Heart left ventricle (tissue), 13 donors: ENCODE data around the gene RBM33.

Source experiments
- POLR2A ChIP-seq, 2 donors: fragments of 450-650 bp; IDR thresholded peaks; one replicate each; pipeline ENCODE4 v1.6.1; 2017; ENCODE audit warnings: antibody characterized with exemption in 2 of 2, mild to moderate bottlenecking in 2 of 2, moderate library complexity in 2 of 2
- TF ChIP-seq, protein P1 (sequence below), 12 donors: fragments of 200-600 bp; sonication (generic) in 4 of 12; IDR thresholded peaks; one replicate each; pipeline versions ENCODE4 v1.5.0 to v1.8.0; 2018 to 2022; ENCODE audit warnings: antibody characterized with exemption in 12 of 12, mild to moderate bottlenecking in 5 of 12
- donor health status: ischemic (EF 13 %, LVEDD 7.1; RV severe dilation, severe dysfunction).
- donor health status: DM: no; HTN: yes; CAD: no.
- donor health status: DM: no; HTN: no; CAD: no.
- donor health status: ischemic (EF 25% LVEDD 6.9; RV normal size, moderate dysfunction).
- donor health status: ischemic (EF 25% LVEDD 5.7; RV mildly dilated, moderate dysfunction).
- donor health status: ischemic (EF 35%, LVEDD 5.7; RV mildly dilated, moderate dysfunction).
- donor health status: nonischemic (EF 11% LVEDD 7.7; RV severe dilation, severe dysfunction).
- donor health status: DM: yes; HTN: yes; CAD: no.
- donor health status: PGD.
- donor health status: ischemic (EF 29% LVEDD 5.4; RV normal size, mild dysfunction).
- donor health status: nonischemic (EF 23%, LVEDD 6.1; RV moderate dilation, normal function).

DNA sequence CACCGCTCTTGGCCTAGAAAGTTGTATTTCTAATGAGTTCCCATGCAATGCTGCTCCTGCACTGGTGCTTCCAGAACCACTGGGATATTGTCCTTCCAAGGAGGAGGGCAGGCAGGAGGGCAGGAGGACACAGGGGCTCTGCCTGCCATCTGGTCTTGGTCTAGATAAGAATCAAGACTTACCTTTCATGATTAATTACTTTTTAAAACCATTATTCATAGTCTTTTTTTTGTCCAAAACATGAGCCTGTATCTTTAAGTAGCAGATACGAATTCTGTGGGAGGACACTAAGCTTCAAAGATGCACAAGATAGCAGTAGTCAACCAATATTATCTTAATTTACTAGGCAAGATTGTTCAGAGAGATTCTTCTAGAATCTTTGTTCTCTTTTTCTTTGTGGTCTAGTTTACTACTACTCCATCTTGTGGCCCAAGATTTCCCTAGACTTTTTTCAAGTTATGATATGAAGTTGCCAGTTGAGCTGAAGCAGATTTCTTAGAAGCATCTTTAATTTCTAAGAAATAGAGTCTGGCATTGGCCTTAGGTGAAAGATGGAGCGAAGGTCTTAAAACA lies 57.6 kb downstream of the RBM33 start:
- TF ChIP-seq, protein P1, sequence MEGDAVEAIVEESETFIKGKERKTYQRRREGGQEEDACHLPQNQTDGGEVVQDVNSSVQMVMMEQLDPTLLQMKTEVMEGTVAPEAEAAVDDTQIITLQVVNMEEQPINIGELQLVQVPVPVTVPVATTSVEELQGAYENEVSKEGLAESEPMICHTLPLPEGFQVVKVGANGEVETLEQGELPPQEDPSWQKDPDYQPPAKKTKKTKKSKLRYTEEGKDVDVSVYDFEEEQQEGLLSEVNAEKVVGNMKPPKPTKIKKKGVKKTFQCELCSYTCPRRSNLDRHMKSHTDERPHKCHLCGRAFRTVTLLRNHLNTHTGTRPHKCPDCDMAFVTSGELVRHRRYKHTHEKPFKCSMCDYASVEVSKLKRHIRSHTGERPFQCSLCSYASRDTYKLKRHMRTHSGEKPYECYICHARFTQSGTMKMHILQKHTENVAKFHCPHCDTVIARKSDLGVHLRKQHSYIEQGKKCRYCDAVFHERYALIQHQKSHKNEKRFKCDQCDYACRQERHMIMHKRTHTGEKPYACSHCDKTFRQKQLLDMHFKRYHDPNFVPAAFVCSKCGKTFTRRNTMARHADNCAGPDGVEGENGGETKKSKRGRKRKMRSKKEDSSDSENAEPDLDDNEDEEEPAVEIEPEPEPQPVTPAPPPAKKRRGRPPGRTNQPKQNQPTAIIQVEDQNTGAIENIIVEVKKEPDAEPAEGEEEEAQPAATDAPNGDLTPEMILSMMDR (IDR thresholded peaks at IDR 0.05): no peak
- TF ChIP-seq POLR2A (IDR thresholded peaks at IDR 0.05): no peak
